Endothelial cell of umbilical vein (primary cell): Measurements from ENCODE around the gene TCF25. TPM values are rescaled to one million over a fixed set of nuclear protein-coding genes. Genes with fewer than 3 reads are reported as not detected.

Source experiments
- BruUV-seq: library from RNA; stranded (reverse); fragments of 400-500 nt; replicated peaks from 2 replicates; lab custom pipeline; 2021; lab: Mats Ljungman, UMichigan
- CTCF ChIA-PET: fragments of 300-600, 350-600 bp; sonication (Branson Sonifier 250); formaldehyde crosslinking; loops from one replicate; lab custom pipeline; 2021; ENCODE audit warnings: antibody characterized with exemption, inconsistent platforms; lab: Charles Lee
- POLR2A ChIA-PET: fragments of 300-600, 350-600 bp; sonication (Branson Sonifier 250); formaldehyde crosslinking; loops from one replicate; lab custom pipeline; 2021; ENCODE audit warnings: antibody characterized with exemption, inconsistent platforms; lab: Charles Lee
- DNase-seq: peaks from one replicate; pipeline ENCODE4 v3.0.0-alpha.2; 2011; ENCODE audit warnings: low read depth, low spot score
- FAIRE-seq: peaks from 2 replicates; lab custom pipeline; 2011; peaks lifted over from hg19 to GRCh38; lab: Jason Lieb, UNC
- H2AFZ ChIP-seq: 2 replicates; pipeline ENCODE4 v1.6.0; 2012; ENCODE audit warnings: low read depth, low read length, control low read depth, inconsistent platforms
- H3K27ac ChIP-seq: 2 replicates; pipeline ENCODE4 v1.5.1; 2011; ENCODE audit warnings: low read depth, mild to moderate bottlenecking, control low read depth, low read length, moderate library complexity; ENCODE audit not compliant: insufficient read depth
- H3K27me3 ChIP-seq, 2 experiments: 2 replicates each; pipeline versions ENCODE4 v1.6.0 to v1.6.1; 2011; ENCODE audit warnings: low read length in 2 of 2, mixed read lengths in 1 of 2; ENCODE audit not compliant: control insufficient read depth in 2 of 2, insufficient read depth in 2 of 2
- H3K36me3 ChIP-seq, 2 experiments: 2 replicates in 1 of 2; 3 replicates in 1 of 2; pipeline ENCODE4 v1.5.1; 2011; ENCODE audit warnings: low read length in 2 of 2, mild to moderate bottlenecking in 1 of 2, moderate library complexity in 1 of 2; ENCODE audit not compliant: control insufficient read depth in 2 of 2, insufficient read depth in 2 of 2; ENCODE audit errors: extremely low read depth in 1 of 2
- H3K4me1 ChIP-seq: 3 replicates; pipeline ENCODE4 v1.5.1; 2011; ENCODE audit warnings: mild to moderate bottlenecking, low read length; ENCODE audit not compliant: control insufficient read depth, insufficient read depth; ENCODE audit errors: extremely low read depth
- H3K4me2 ChIP-seq: 2 replicates; pipeline ENCODE4 v1.6.1; 2011; ENCODE audit warnings: low read length, control low read depth, mixed read lengths; ENCODE audit not compliant: insufficient read depth
- H3K4me3 ChIP-seq, 3 experiments: fragments of 200-600 bp in 1 of 3; sonication (generic), shearing (Covaris generic) in 1 of 3; replicated peaks in 1 of 3; 2 replicates each; pipeline ENCODE4 v1.5.1; 2011 to 2016; ENCODE audit warnings: control low read depth in 3 of 3, low read length in 3 of 3, mild to moderate bottlenecking in 2 of 3, inconsistent platforms in 1 of 3, low read depth in 1 of 3, moderate library complexity in 1 of 3; ENCODE audit not compliant: insufficient read depth in 1 of 3
- H3K79me2 ChIP-seq: 2 replicates; pipeline ENCODE4 v1.6.0; 2012; ENCODE audit warnings: low read length, inconsistent platforms; ENCODE audit not compliant: control insufficient read depth, insufficient read depth
- H3K9ac ChIP-seq: replicated peaks from 2 replicates; pipeline ENCODE3; 2011; ENCODE audit warnings: low read length, control low read depth; ENCODE audit not compliant: insufficient read depth; ENCODE audit errors: extremely low read depth
- H3K9me1 ChIP-seq: replicated peaks from 3 replicates; pipeline ENCODE4 v1.6.0; 2011; ENCODE audit warnings: mild to moderate bottlenecking, low read length; ENCODE audit not compliant: control insufficient read depth, insufficient read depth; ENCODE audit errors: extremely low read depth
- H3K9me3 ChIP-seq: replicated peaks from 2 replicates; pipeline ENCODE4 v1.5.1; 2012; ENCODE audit warnings: low read length, inconsistent platforms; ENCODE audit not compliant: control insufficient read depth, insufficient read depth
- H4K20me1 ChIP-seq: replicated peaks from 2 replicates; pipeline ENCODE3; 2011; ENCODE audit warnings: mild to moderate bottlenecking, low read length; ENCODE audit not compliant: control insufficient read depth, insufficient read depth; ENCODE audit errors: extremely low read depth
- CTCF ChIP-seq, 2 donors: IDR thresholded peaks; 1 replicate in 1 of 2; 2 replicates in 1 of 2; pipeline ENCODE4 v1.5.1; 2011; ENCODE audit warnings: low read length in 2 of 2, mild to moderate bottlenecking in 2 of 2, moderate library complexity in 2 of 2, control low read depth in 1 of 2, inconsistent platforms in 1 of 2, low read depth in 1 of 2; ENCODE audit not compliant: insufficient read depth in 1 of 2; ENCODE audit errors: extremely low read depth in 1 of 2
- EZH2 ChIP-seq: IDR thresholded peaks from 2 replicates; pipeline ENCODE4 v1.6.1; 2012; ENCODE audit warnings: borderline replicate concordance, low read depth, mild to moderate bottlenecking, moderate library complexity, low read length, inconsistent platforms; ENCODE audit not compliant: severe bottlenecking
- FOS ChIP-seq: IDR thresholded peaks from 2 replicates; pipeline ENCODE4 v1.6.1; 2011; ENCODE audit warnings: mild to moderate bottlenecking, low read length, moderate library complexity, borderline replicate concordance; ENCODE audit not compliant: insufficient read depth
- GATA2 ChIP-seq: IDR thresholded peaks from 2 replicates; pipeline ENCODE4 v1.7.0; 2011; ENCODE audit warnings: low read depth, mild to moderate bottlenecking, moderate library complexity, mixed read lengths, low read length; ENCODE audit not compliant: insufficient read length, insufficient read depth
- JUN ChIP-seq: IDR thresholded peaks from 2 replicates; pipeline ENCODE4 v1.6.1; 2011; ENCODE audit warnings: borderline replicate concordance, low read depth; ENCODE audit not compliant: insufficient read length, insufficient read depth
- MAX ChIP-seq: IDR thresholded peaks from 2 replicates; pipeline ENCODE4 v1.6.1; 2011; ENCODE audit not compliant: insufficient read depth, insufficient read length
- MYC ChIP-seq: IDR thresholded peaks from one replicate; pipeline ENCODE4 v1.6.1; 2011; ENCODE audit warnings: mild to moderate bottlenecking, low read depth, low read length
- POLR2A ChIP-seq: IDR thresholded peaks from 2 replicates; pipeline ENCODE4 v1.6.1; 2012; ENCODE audit warnings: low read depth, mild to moderate bottlenecking, control low read depth, low read length
- POLR2AphosphoS5 ChIP-seq: IDR thresholded peaks from 2 replicates; pipeline ENCODE4 v1.6.1; 2012; ENCODE audit warnings: low read depth, mild to moderate bottlenecking, control low read depth, low read length, moderate library complexity; ENCODE audit not compliant: insufficient read depth
- dilution Hi-C: fragments of 300-500 bp; cut with MboI; formaldehyde crosslinking; loops from one replicate; pipeline ENCODE4 v1.15.0; 2019; ENCODE audit warnings: low sequenced_read_pairs; ENCODE audit not compliant: extremely low pct_ligation_motif_present
- intact Hi-C: fragments of 100-400 bp; cut with micrococcal nuclease; formaldehyde crosslinking; loops from one replicate; pipeline ENCODE4 v1.10.0; 2022
- polyA plus RNA-seq, 4 experiments: library from polyadenylated mRNA; depleted of rRNA in 3 of 4; stranded (reverse) in 3 of 4; unstranded in 1 of 4; fragments of >200 nt; gene quantifications; 2 replicates each; pipeline versions ENCODE4 v1.2.1 to v1.2.3, GENCODE V29; 2011 to 2012; ENCODE audit warnings: missing spikeins in 1 of 4
- total RNA-seq: library from RNA; stranded (reverse); gene quantifications from 2 replicates; pipeline ENCODE4 v1.2.3, GENCODE V29; 2021

TCF25 gene
- total and polyA plus RNA-seq, 2 donors (not counting 3 experiments of a cell fraction or from before 2014, with no cell fraction given), result 193 to 234 TPM

GRCh38 chr16:89902980-89903379 is 29.6 kb downstream of the TCF25 start:
- FAIRE-seq, result no peak
- no peak overlapping the region for H3K9ac ChIP-seq
- dilution Hi-C loops (no loop called here), intact Hi-C loops (no loop called here)
- no TSS peak for BruUV-seq
- H4K20me1 ChIP-seq, result no peaks in the 10 kb centered on the region
- H3K9me1 ChIP-seq, result no peaks in the 10 kb centered on the region
- H3K9me3 ChIP-seq, result no peaks in the 10 kb centered on the region
- no peak overlapping the region for H3K4me2 ChIP-seq
- H3K36me3 ChIP-seq, result peaks cover 13 to 55% of the 10 kb centered on the region in 2 experiments
- H3K27ac ChIP-seq, result no peak overlapping the region
- no peak for DNase-seq
- H3K4me1 ChIP-seq, result no peaks in the 10 kb centered on the region
- TF ChIP-seq GATA2, result no peak
- TF ChIP-seq POLR2AphosphoS5, result no peak
- no peak for TF ChIP-seq MYC
- no peak for TF ChIP-seq POLR2A
- no peak for TF ChIP-seq JUN
- no peak for TF ChIP-seq FOS
- TF ChIP-seq EZH2, result no peak
- H3K27me3 ChIP-seq, result no peaks in the 10 kb centered on the region
- POLR2A ChIA-PET, result no interaction called here
- H3K79me2 ChIP-seq, result no peaks in the 10 kb centered on the region
- CTCF ChIA-PET, result no interaction called here
- H2AFZ ChIP-seq, result no peak overlapping the region
- H3K4me3 ChIP-seq, result no peak overlapping the region

GRCh38 chr16:89903908-89904515 is 30.6 kb downstream of the TCF25 start:
- TF ChIP-seq FOS, result no peak
- no peak for TF ChIP-seq POLR2AphosphoS5
- TF ChIP-seq POLR2A, result no peak
- TF ChIP-seq CTCF (IDR thresholded peaks at IDR 0.05; ENCODE audit: extremely low read depth in 1 of 2, insufficient read depth in 1 of 2, low read depth in 1 of 2, low read length in 2 of 2), result no peak
- TF ChIP-seq JUN, result no peak
- no peak for TF ChIP-seq MAX
- no peak for TF ChIP-seq EZH2
- TF ChIP-seq MYC, result no peak
- TF ChIP-seq GATA2, result no peak
- ChIA-PET CTCF (no interaction called here), POLR2A (no interaction called here)
- Histone ChIP-seq H3K4me2 (no peak overlapping the region), H3K36me3 (peaks cover 13 to 51% of the 10 kb centered on the region in 2 experiments), H4K20me1 (no peaks in the 10 kb centered on the region), H3K9me3 (no peaks in the 10 kb centered on the region), H3K4me1 (no peaks in the 10 kb centered on the region), H3K27ac (no peak overlapping the region), H3K9me1 (no peaks in the 10 kb centered on the region), H2AFZ (no peak overlapping the region), H3K4me3 (no peak overlapping the region), H3K79me2 (no peaks in the 10 kb centered on the region), H3K27me3 (no peaks in the 10 kb centered on the region), H3K9ac (no peak overlapping the region)
- FAIRE-seq, result no peak
- intact Hi-C loops (no loop called here), dilution Hi-C loops (no loop called here)
- BruUV-seq, result no TSS peak
- DNase-seq, result no peak
